Tibial artery (tissue), 4 donors: Measurements from ENCODE around the gene HBG1.

Experiments used
- DNase-seq, 2 donors: peaks; one replicate each; pipeline ENCODE4 v3.0.0-alpha.2; 2019
- H3K27ac ChIP-seq, 2 donors: fragments of 200-600 bp; sonication (generic) in 1 of 2; 1 replicate in 1 of 2; 2 replicates in 1 of 2; pipeline ENCODE4 v1.5.1; 2018 to 2019; ENCODE audit warnings: mild to moderate bottlenecking in 1 of 2
- H3K27me3 ChIP-seq, 2 donors: fragments of 200-600 bp; sonication (generic) in 1 of 2; one replicate each; pipeline versions ENCODE4 v1.5.1 to v1.6.0; 2016 to 2019
- H3K36me3 ChIP-seq, 3 donors: fragments of 200-600 bp; sonication (generic) in 2 of 3; one replicate each; pipeline ENCODE4 v1.5.1; 2016 to 2019; ENCODE audit warnings: mild to moderate bottlenecking in 2 of 3
- H3K4me1 ChIP-seq, 4 donors: fragments of 200-600 bp; sonication (generic) in 2 of 4; 1 replicate in 3 of 4; 2 replicates in 1 of 4; pipeline ENCODE4 v1.5.1; 2016 to 2019
- H3K4me3 ChIP-seq, 2 donors: fragments of 200-600 bp; sonication (generic) in 1 of 2; 1 replicate in 1 of 2; 2 replicates in 1 of 2; pipeline ENCODE4 v1.5.1; 2018 to 2019; ENCODE audit warnings: mild to moderate bottlenecking in 2 of 2
- H3K9me3 ChIP-seq, 3 donors: fragments of 200-600 bp; sonication (generic) in 1 of 3; one replicate each; pipeline ENCODE4 v1.5.1; 2016 to 2019
- intact Hi-C: fragments of 100-400 bp; cut with DNase I; formaldehyde crosslinking; loops from one replicate; pipeline ENCODE4 v1.15.0; 2023; ENCODE audit warnings: low total_unique reads
- TF ChIP-seq, protein P1 (sequence below), 2 experiments: fragments of 200-600 bp in 1 of 2; fragments of 450-650 bp in 1 of 2; IDR thresholded peaks; one replicate each; pipeline ENCODE4 v1.5.1; 2017 to 2019; ENCODE audit warnings: antibody characterized with exemption in 2 of 2, mild to moderate bottlenecking in 1 of 2, moderate library complexity in 1 of 2

The HBG1 gene

DNA sequence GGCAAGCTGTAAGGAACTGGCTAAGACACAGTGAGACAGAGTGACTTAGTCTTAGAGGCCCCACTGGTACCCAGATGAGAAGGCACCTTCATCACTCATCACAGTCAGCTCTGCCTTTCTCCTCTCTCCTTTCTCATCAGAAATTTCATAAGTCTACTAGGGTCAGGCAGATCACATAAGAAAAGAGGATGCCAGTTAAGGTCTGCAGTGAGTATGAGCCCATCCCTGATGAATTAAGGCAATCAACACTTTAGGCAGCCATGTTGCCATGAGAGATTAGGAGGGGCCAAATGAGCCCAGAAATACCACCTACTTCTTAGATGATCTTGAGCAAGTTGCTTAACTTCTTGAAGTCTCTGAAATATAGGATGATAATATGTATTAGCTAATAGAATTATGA, 31.9 kb upstream of the HBG1 start:
- Histone ChIP-seq H3K9me3 (no peaks in the 10 kb centered on the region), H3K4me3 (no peak overlapping the region), H3K27me3 (no peaks in the 10 kb centered on the region), H3K36me3 (no peaks in the 10 kb centered on the region), H3K27ac (no peak overlapping the region), H3K4me1 (peaks cover 0 to 8% (median 0%) of the 10 kb centered on the region in 4 donors)
- intact Hi-C loops: no loop called here
- no peak for DNase-seq
- TF ChIP-seq, protein P1, sequence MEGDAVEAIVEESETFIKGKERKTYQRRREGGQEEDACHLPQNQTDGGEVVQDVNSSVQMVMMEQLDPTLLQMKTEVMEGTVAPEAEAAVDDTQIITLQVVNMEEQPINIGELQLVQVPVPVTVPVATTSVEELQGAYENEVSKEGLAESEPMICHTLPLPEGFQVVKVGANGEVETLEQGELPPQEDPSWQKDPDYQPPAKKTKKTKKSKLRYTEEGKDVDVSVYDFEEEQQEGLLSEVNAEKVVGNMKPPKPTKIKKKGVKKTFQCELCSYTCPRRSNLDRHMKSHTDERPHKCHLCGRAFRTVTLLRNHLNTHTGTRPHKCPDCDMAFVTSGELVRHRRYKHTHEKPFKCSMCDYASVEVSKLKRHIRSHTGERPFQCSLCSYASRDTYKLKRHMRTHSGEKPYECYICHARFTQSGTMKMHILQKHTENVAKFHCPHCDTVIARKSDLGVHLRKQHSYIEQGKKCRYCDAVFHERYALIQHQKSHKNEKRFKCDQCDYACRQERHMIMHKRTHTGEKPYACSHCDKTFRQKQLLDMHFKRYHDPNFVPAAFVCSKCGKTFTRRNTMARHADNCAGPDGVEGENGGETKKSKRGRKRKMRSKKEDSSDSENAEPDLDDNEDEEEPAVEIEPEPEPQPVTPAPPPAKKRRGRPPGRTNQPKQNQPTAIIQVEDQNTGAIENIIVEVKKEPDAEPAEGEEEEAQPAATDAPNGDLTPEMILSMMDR (IDR thresholded peaks at IDR 0.05): no peak

DNA sequence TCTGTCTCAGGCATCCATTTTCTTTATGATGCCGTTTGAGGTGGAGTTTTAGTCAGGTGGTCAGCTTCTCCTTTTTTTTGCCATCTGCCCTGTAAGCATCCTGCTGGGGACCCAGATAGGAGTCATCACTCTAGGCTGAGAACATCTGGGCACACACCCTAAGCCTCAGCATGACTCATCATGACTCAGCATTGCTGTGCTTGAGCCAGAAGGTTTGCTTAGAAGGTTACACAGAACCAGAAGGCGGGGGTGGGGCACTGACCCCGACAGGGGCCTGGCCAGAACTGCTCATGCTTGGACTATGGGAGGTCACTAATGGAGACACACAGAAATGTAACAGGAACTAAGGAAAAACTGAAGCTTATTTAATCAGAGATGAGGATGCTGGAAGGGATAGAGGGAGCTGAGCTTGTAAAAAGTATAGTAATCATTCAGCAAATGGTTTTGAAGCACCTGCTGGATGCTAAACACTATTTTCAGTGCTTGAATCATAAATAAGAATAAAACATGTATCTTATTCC, 31.0 kb upstream of the HBG1 start:
- H3K4me1 ChIP-seq: peaks cover 0 to 8% (median 0%) of the 10 kb centered on the region in 4 donors
- intact Hi-C loops: no loop called here
- no peak overlapping the region for H3K27ac ChIP-seq
- TF ChIP-seq, protein P1 (IDR thresholded peaks at IDR 0.05): no peak
- no peaks in the 10 kb centered on the region for H3K9me3 ChIP-seq
- H3K36me3 ChIP-seq: no peaks in the 10 kb centered on the region
- H3K4me3 ChIP-seq: no peak overlapping the region
- peak; percentile 51 to 80 for DNase-seq
- H3K27me3 ChIP-seq: no peaks in the 10 kb centered on the region

DNA sequence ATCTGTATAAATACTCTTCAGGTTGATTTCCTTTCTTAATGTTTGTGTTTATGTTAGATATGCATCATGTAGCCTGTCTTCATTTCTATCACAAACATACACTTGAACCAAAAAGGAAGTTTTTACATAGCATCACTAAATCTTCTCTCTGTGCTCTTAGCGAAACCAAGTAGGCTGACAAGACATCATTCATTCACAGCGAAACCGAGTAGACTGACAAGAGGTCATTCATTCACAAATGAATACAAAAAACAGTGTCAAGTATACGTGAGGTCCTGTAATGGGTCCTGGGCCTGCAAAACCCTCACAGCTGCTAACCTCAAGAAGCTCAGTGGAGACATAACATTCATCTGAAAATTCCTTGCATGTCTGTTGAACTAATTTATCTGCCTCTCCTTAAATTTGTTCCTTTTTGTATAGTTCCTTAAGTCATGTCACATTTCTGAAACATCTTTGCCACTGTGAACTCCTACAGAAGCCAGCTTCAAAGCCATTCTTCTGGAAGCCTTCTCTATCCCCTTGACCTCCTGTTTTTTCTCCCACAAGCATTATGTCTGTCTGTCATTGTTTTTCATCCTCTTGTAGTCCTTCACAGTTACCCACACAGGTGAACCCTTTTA, 29.9 kb upstream of the HBG1 start:
- H3K4me3 ChIP-seq: no peak overlapping the region
- intact Hi-C loops: no loop called here
- no peak for DNase-seq
- H3K27ac ChIP-seq: no peak overlapping the region
- TF ChIP-seq, protein P1 (IDR thresholded peaks at IDR 0.05): no peak
- H3K27me3 ChIP-seq: no peaks in the 10 kb centered on the region
- H3K9me3 ChIP-seq: no peaks in the 10 kb centered on the region
- no peaks in the 10 kb centered on the region for H3K36me3 ChIP-seq
- peaks cover 0 to 8% (median 0%) of the 10 kb centered on the region in 4 donors for H3K4me1 ChIP-seq

DNA sequence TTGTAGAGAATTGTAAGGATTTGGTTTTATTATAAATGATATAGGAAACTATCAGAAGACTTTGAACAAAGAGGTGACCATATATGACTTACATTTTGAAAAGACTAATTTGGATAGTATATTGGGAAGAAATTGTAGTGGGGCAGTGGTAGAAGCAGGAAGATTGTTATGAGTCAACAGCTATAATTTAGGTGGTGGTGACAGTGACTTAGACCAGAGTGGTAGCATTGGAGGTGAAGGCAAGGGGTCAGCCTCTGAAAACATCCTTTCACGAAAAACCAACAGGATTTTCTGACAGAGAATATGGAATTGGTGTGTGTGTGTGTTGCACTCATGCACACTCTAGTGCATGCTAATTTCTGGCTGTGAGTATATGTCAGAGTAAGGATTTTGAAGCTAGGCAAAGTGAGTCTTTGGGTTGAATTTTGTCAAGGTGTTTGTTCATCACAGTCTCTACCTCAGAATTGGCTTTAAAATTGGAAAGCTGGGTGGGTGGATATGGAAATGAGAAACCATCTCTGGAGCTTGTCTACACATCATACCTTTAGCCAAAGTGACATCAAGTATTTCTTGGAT, 28.2 kb upstream of the HBG1 start:
- H3K36me3 ChIP-seq: no peaks in the 10 kb centered on the region
- no peak for DNase-seq
- H3K9me3 ChIP-seq: no peaks in the 10 kb centered on the region
- H3K27ac ChIP-seq: no peak overlapping the region
- TF ChIP-seq, protein P1 (IDR thresholded peaks at IDR 0.05): no peak
- intact Hi-C loops: no loop called here
- no peaks in the 10 kb centered on the region for H3K27me3 ChIP-seq
- H3K4me3 ChIP-seq: no peak overlapping the region
- H3K4me1 ChIP-seq: peaks cover 0 to 8% (median 0%) of the 10 kb centered on the region in 4 donors

DNA sequence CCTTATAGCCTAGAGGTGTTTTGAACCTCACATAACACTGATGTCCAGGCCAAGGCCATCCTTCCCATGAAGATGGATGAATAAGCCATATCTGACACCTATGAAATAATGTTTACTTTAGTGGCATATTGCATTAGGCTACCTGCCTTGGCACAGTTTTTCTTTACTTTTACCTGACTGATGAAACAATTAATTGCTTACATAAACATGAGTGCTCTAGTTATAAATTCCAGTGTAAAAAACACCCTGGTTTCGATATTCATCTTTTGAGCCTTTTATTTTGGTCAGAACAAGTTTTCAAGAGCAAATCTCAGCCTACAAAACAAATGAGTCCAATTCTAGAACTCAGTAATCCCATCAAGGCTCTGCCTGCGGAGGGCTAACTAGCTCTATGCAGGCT, 27.0 kb upstream of the HBG1 start:
- DNase-seq: no peak
- Histone ChIP-seq H3K9me3 (no peaks in the 10 kb centered on the region), H3K27me3 (no peaks in the 10 kb centered on the region), H3K36me3 (no peaks in the 10 kb centered on the region), H3K4me1 (peaks cover 0 to 8% (median 0%) of the 10 kb centered on the region in 4 donors), H3K4me3 (no peak overlapping the region), H3K27ac (no peak overlapping the region)
- TF ChIP-seq, protein P1 (IDR thresholded peaks at IDR 0.05): no peak
- intact Hi-C loops: no loop called here
